GM12873 (cell line): ENCODE results near the gene FGF14.

Source experiments
- CTCF ChIP-seq: IDR thresholded peaks from 2 replicates; pipeline ENCODE4 v1.5.1; 2012; ENCODE audit warnings: low read depth, mild to moderate bottlenecking, moderate library complexity, low read length, control low read depth; ENCODE audit not compliant: insufficient read depth; ENCODE audit errors: missing control alignments

FGF14 gene

GRCh38 chr13:102261316-102261715, 140.5 kb downstream of the FGF14 start:
- no peak for TF ChIP-seq CTCF

DNA sequence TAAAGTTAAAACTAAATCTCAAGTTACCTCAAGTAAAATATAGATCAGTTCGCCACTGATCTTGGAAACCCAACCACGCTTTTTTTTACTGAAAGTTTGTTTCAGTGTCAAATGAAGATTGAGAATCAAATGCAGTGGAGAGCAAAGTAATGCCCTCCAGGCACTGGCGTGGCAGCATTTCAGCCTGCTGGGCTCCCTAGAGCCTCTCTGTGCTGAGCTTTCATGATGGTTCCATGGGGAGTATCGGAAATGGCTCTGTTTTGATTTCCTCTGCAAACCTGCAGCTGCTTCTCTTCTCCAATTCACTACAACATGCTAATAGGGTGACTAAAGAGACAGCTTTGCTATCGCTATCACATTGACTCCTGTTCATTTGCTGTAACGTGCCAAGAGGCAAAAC, 141.6 kb downstream of the FGF14 start:
- no peak for TF ChIP-seq CTCF

DNA sequence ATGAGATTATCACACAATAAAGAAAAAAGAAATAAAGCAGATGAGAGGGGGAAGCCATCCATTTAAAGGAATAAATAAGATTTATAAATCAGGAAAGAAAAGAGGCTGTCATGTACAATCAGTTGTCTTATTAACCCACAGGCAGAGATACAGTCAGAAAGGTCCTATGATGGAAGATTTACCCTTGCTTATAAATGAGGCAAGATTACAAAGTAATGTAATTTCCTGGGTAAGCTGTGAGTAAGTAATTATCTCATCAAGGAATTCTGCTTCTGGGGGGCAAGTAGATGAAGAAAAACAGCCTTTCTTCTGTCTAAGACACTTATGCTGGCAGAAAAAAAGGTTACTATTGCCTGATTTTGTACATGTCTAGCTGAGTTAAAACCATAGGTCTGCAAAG, 146.4 kb downstream of the FGF14 start:
- no peak for TF ChIP-seq CTCF

DNA sequence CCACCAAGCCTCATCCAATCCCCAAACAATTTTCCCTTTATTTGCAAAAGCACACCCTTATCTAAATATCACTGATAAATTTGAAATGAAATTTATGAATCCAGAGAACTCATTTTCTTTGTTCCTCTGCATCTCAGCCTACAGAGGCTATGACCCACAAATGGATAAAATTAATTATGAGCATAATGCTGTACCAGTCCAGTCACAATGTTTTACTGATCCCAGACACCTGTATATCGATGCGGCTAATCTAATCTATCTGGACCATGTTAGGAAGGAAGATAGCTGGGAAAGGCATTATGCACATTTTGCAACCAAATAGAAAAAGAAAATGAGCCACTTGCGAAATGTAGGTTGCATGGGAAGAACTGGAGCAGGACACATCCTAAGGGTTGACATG, 150.0 kb downstream of the FGF14 start:
- TF ChIP-seq CTCF, result no peak

DNA sequence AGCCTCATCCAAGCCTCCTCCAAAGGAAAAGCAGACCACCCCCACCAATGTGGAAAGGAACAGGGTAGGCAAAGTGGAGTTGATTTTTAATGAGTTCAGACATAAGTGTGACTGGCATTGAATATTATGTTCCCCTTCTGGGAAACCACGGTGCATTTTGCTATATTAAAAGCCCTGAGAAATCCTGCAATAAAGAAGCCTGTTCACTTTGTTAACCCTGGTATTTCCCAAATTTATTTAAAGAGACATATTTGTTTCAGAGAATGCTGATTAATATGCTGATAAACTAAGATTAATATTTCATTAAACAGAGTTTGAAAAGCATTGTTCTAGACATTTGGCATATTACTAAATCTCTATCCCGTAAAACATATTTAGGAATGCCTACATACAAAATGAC, 151.4 kb downstream of the FGF14 start:
- TF ChIP-seq CTCF, result no peak

- no peak for TF ChIP-seq CTCF
Observed at GRCh38 chr13:102244607-102245227, 157.1 kb downstream of the FGF14 start.

DNA sequence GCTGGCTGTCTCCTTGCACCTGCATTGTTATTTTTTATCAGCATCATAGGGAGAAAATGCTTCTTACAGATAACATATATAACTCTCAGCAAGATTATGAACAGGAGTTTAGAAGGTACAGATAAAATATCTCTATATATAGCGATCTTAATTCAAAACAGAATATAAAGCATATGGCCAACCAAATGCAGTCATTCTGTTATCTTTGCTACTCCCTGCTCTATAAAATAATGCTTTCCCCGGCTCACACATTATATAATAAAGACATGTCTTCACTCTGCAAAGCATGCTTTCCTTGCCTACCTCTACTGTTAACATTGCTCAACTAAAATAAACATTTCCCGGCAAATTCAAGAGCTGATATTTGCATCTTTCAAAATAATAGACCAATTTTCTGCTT, 161.7 kb downstream of the FGF14 start:
- no peak for TF ChIP-seq CTCF

DNA sequence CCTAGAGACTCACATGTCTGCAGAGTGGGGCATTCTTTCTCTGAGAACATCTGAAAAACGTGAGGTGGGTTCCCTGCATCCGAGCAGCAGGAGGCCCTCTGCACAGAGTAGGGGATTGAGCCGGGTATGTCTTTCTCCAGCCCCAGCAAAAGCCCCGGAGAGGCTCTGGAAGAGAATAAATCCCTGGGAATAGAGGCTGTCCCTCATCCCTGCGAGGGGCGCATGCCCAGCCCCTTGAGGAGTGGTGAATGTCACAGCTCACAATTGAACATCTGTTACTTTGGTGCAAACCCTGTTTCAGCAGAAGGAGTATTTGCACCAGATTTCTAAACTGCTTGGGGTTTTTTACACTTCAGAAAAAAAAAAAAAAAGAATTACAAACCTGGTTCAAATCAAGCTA, 164.6 kb downstream of the FGF14 start:
- TF ChIP-seq CTCF, result no peak
